Activated T-cell treated with anti-CD3 and anti-CD28 coated beads, Interleukin-2, amount 50 U/mL, for 24 hours (primary cell): ENCODE data around the gene AKAP6.
"Not testable (repeated sequence)": the region's sequence is repeated elsewhere in the genome, so short reads cannot be mapped to it uniquely, and the experiment has no call there.

Experiments used
- DNase-seq: peaks from one replicate; pipeline ENCODE4 v3.0.0-alpha.2; 2020
- H3K27ac Mint-ChIP-seq: 2 replicates; pipeline ENCODE4 v1.8.0; 2020; ENCODE audit warnings: mild to moderate bottlenecking, mixed read lengths
- H3K27me3 Mint-ChIP-seq: 2 replicates; pipeline ENCODE4 v1.8.0; 2020; ENCODE audit warnings: mixed read lengths
- H3K36me3 Mint-ChIP-seq: 2 replicates; pipeline ENCODE4 v1.8.0; 2020; ENCODE audit warnings: low read depth, mixed read lengths
- H3K4me1 Mint-ChIP-seq: 2 replicates; pipeline ENCODE4 v1.8.0; 2020; ENCODE audit warnings: low read depth, mixed read lengths
- H3K4me3 Mint-ChIP-seq: 2 replicates; pipeline ENCODE4 v1.8.0; 2020; ENCODE audit warnings: mild to moderate bottlenecking, moderate library complexity, mixed read lengths
- H3K9me3 Mint-ChIP-seq: 2 replicates; pipeline ENCODE4 v1.8.0; 2020; ENCODE audit warnings: mixed read lengths

Gene AKAP6

GRCh38 chr14:32785585-32785984, 456.5 kb downstream of the AKAP6 start:
- Mint-ChIP-seq H3K27ac (no peak overlapping the region), H3K27me3 (no peaks in the 10 kb centered on the region), H3K36me3 (no peaks in the 10 kb centered on the region), H3K4me3 (no peak overlapping the region), H3K9me3 (peaks cover 14% of the 10 kb centered on the region), H3K4me1 (no peaks in the 10 kb centered on the region)
- DNase-seq: no peak

- no peaks in the 10 kb centered on the region for H3K36me3 Mint-ChIP-seq
- no peaks in the 10 kb centered on the region for H3K27me3 Mint-ChIP-seq
- H3K9me3 Mint-ChIP-seq: peaks cover 17% of the 10 kb centered on the region
- no peak overlapping the region for H3K4me3 Mint-ChIP-seq
- no peak for DNase-seq
- no peaks in the 10 kb centered on the region for H3K4me1 Mint-ChIP-seq
- H3K27ac Mint-ChIP-seq: no peak overlapping the region
Observed at GRCh38 chr14:32786886-32787285, 457.8 kb downstream of the AKAP6 start.

GRCh38 chr14:32793033-32793432, 463.9 kb downstream of the AKAP6 start:
- DNase-seq, H3K4me1 Mint-ChIP-seq, H3K27ac Mint-ChIP-seq, H3K27me3 Mint-ChIP-seq, H3K36me3 Mint-ChIP-seq, H3K4me3 Mint-ChIP-seq: not testable (repeated sequence)
- peaks cover 51% of the 10 kb centered on the region for H3K9me3 Mint-ChIP-seq

GRCh38 chr14:32800320-32800719, 471.2 kb downstream of the AKAP6 start:
- H3K36me3 Mint-ChIP-seq: no peaks in the 10 kb centered on the region
- no peak overlapping the region for H3K27ac Mint-ChIP-seq
- no peaks in the 10 kb centered on the region for H3K4me1 Mint-ChIP-seq
- peaks cover 55% of the 10 kb centered on the region for H3K9me3 Mint-ChIP-seq
- H3K4me3 Mint-ChIP-seq: no peak overlapping the region
- no peaks in the 10 kb centered on the region for H3K27me3 Mint-ChIP-seq
- DNase-seq: no peak

GRCh38 chr14:32802295-32802694, 473.2 kb downstream of the AKAP6 start:
- Mint-ChIP-seq H3K4me3 (no peak overlapping the region), H3K27me3 (no peaks in the 10 kb centered on the region), H3K27ac (no peak overlapping the region), H3K36me3 (no peaks in the 10 kb centered on the region), H3K4me1 (no peaks in the 10 kb centered on the region), H3K9me3 (peaks cover 56% of the 10 kb centered on the region)
- no peak for DNase-seq

GRCh38 chr14:32805979-32806378, 476.9 kb downstream of the AKAP6 start:
- Mint-ChIP-seq H3K36me3 (no peaks in the 10 kb centered on the region), H3K4me3 (no peak overlapping the region), H3K27ac (no peak overlapping the region), H3K27me3 (no peaks in the 10 kb centered on the region), H3K4me1 (no peaks in the 10 kb centered on the region), H3K9me3 (peaks cover 33% of the 10 kb centered on the region)
- no peak for DNase-seq

- no peaks in the 10 kb centered on the region for H3K36me3 Mint-ChIP-seq
- H3K4me3 Mint-ChIP-seq: no peak overlapping the region
- no peak overlapping the region for H3K27ac Mint-ChIP-seq
- DNase-seq: no peak
- no peaks in the 10 kb centered on the region for H3K27me3 Mint-ChIP-seq
- no peaks in the 10 kb centered on the region for H3K4me1 Mint-ChIP-seq
- peaks cover 23% of the 10 kb centered on the region for H3K9me3 Mint-ChIP-seq
Observed at GRCh38 chr14:32808644-32809043, 479.5 kb downstream of the AKAP6 start.

- no peak overlapping the region for H3K27ac Mint-ChIP-seq
- no peaks in the 10 kb centered on the region for H3K4me1 Mint-ChIP-seq
- H3K9me3 Mint-ChIP-seq: peaks cover 17% of the 10 kb centered on the region
- H3K27me3 Mint-ChIP-seq: no peaks in the 10 kb centered on the region
- H3K36me3 Mint-ChIP-seq: no peaks in the 10 kb centered on the region
- no peak overlapping the region for H3K4me3 Mint-ChIP-seq
- DNase-seq: no peak
Observed at GRCh38 chr14:32809255-32809654, 480.2 kb downstream of the AKAP6 start.

- DNase-seq: no peak
- no peaks in the 10 kb centered on the region for H3K27me3 Mint-ChIP-seq
- no peaks in the 10 kb centered on the region for H3K9me3 Mint-ChIP-seq
- H3K4me3 Mint-ChIP-seq: no peak overlapping the region
- no peaks in the 10 kb centered on the region for H3K4me1 Mint-ChIP-seq
- H3K27ac Mint-ChIP-seq: no peak overlapping the region
- H3K36me3 Mint-ChIP-seq: no peaks in the 10 kb centered on the region
Observed at GRCh38 chr14:32813401-32813800, 484.3 kb downstream of the AKAP6 start.

- H3K27ac Mint-ChIP-seq: no peak overlapping the region
- no peaks in the 10 kb centered on the region for H3K36me3 Mint-ChIP-seq
- H3K4me3 Mint-ChIP-seq: no peak overlapping the region
- H3K27me3 Mint-ChIP-seq: no peaks in the 10 kb centered on the region
- H3K4me1 Mint-ChIP-seq: no peaks in the 10 kb centered on the region
- H3K9me3 Mint-ChIP-seq: no peaks in the 10 kb centered on the region
- no peak for DNase-seq
Observed at GRCh38 chr14:32814721-32815120, 485.6 kb downstream of the AKAP6 start.

GRCh38 chr14:32816588-32816987, 487.5 kb downstream of the AKAP6 start:
- H3K27me3 Mint-ChIP-seq: no peaks in the 10 kb centered on the region
- H3K36me3 Mint-ChIP-seq: no peaks in the 10 kb centered on the region
- H3K27ac Mint-ChIP-seq: no peak overlapping the region
- DNase-seq: no peak
- H3K4me3 Mint-ChIP-seq: no peak overlapping the region
- H3K9me3 Mint-ChIP-seq: no peaks in the 10 kb centered on the region
- H3K4me1 Mint-ChIP-seq: no peaks in the 10 kb centered on the region

- H3K27ac Mint-ChIP-seq: no peak overlapping the region
- H3K36me3 Mint-ChIP-seq: no peaks in the 10 kb centered on the region
- no peaks in the 10 kb centered on the region for H3K27me3 Mint-ChIP-seq
- H3K4me1 Mint-ChIP-seq: no peaks in the 10 kb centered on the region
- no peak for DNase-seq
- H3K4me3 Mint-ChIP-seq: no peak overlapping the region
- no peaks in the 10 kb centered on the region for H3K9me3 Mint-ChIP-seq
Observed at GRCh38 chr14:32817780-32818179, 488.7 kb downstream of the AKAP6 start.

- H3K4me1 Mint-ChIP-seq: no peaks in the 10 kb centered on the region
- peaks cover 3% of the 10 kb centered on the region for H3K9me3 Mint-ChIP-seq
- H3K4me3 Mint-ChIP-seq: no peak overlapping the region
Observed at GRCh38 chr14:32818581-32818980, 489.5 kb downstream of the AKAP6 start.

GRCh38 chr14:32820181-32820580, 491.1 kb downstream of the AKAP6 start:
- Mint-ChIP-seq H3K36me3 (no peaks in the 10 kb centered on the region), H3K4me1 (no peaks in the 10 kb centered on the region), H3K9me3 (peaks cover 4% of the 10 kb centered on the region)

More at GRCh38 chr14:32818581-32818980, 489.5 kb downstream of the AKAP6 start:
- no peak for DNase-seq
- H3K36me3 Mint-ChIP-seq: no peaks in the 10 kb centered on the region
- H3K27ac Mint-ChIP-seq: no peak overlapping the region
- H3K27me3 Mint-ChIP-seq: no peaks in the 10 kb centered on the region

GRCh38 chr14:32820682-32821081, 491.6 kb downstream of the AKAP6 start:
- no peak overlapping the region for H3K27ac Mint-ChIP-seq
- no peaks in the 10 kb centered on the region for H3K36me3 Mint-ChIP-seq
- no peak for DNase-seq
- no peaks in the 10 kb centered on the region for H3K4me1 Mint-ChIP-seq
- no peak overlapping the region for H3K4me3 Mint-ChIP-seq
- H3K27me3 Mint-ChIP-seq: no peaks in the 10 kb centered on the region
- H3K9me3 Mint-ChIP-seq: peaks cover 4% of the 10 kb centered on the region

More at GRCh38 chr14:32820181-32820580, 491.1 kb downstream of the AKAP6 start:
- Mint-ChIP-seq H3K27me3 (no peaks in the 10 kb centered on the region), H3K4me3 (no peak overlapping the region), H3K27ac (no peak overlapping the region)
- no peak for DNase-seq

GRCh38 chr14:32821964-32822653, 493.0 kb downstream of the AKAP6 start:
- Mint-ChIP-seq H3K9me3 (peaks cover 4% of the 10 kb centered on the region), H3K4me1 (no peaks in the 10 kb centered on the region), H3K27me3 (no peaks in the 10 kb centered on the region), H3K36me3 (no peaks in the 10 kb centered on the region), H3K27ac (no peak overlapping the region), H3K4me3 (no peak overlapping the region)
- no peak for DNase-seq
